Hepatic stellate cell (primary cell): Measurements from ENCODE around the gene CLDN16.
A peak's percentile ranks its signal among the peaks of the same experiment; 100 is the strongest.

Experiments
- DNase-seq: peaks from one replicate; pipeline ENCODE4 v3.0.0; 2011; ENCODE audit warnings: low spot score

Gene CLDN16

GRCh38 chr3:190442240-190442639, 54.3 kb downstream of the CLDN16 start:
- no peak for DNase-seq

- peak; percentile 12 for DNase-seq
Observed at GRCh38 chr3:190443257-190443656, 55.3 kb downstream of the CLDN16 start.

DNA sequence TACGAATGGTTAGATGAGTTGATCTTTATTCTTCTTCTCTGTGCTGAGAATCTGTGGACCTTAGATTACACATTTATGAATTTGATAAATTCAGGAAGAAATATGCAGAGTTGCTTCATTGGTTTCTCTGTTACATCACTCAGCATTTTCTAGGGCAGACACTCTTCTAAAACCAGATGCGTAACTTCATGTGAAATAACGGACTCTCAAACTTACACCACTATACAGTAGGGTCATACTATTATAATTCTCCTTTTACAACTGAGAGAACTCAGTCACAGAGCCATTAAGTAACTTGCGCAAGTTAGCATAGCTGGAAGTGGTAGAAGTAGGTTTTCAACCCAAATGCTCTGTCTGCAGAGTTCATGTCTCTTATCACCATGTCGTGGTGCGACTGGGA, 56.0 kb downstream of the CLDN16 start:
- DNase-seq = no peak

DNA sequence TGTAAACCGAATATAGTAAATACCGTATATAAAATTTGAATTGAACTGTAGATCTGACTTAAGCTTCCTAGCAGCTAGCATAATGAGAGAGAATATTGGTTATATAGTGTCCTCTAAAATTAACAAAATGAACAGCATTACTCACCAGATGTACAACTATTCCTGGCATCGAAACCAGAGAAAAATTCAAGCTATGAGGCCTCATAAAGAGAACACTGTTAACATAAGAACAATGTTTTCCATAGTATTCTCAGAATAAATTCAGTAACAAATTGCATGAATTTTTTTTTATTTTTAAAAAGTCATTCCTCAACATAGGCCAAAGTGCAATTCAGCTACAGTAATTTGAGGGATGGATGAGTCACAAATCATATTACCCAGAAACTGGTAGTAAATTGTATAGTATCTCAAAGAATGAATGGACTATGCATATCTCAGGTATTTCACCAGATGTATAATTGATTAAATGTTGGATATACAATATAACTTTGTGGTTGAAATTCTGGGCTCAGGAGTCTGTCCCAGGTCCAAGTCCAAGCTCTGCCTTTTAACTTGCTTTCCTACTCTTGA, 56.7 kb downstream of the CLDN16 start:
- DNase-seq = no peak

- no peak for DNase-seq
Observed at GRCh38 chr3:190446573-190447279, 58.8 kb downstream of the CLDN16 start.

- no peak for DNase-seq
Observed at GRCh38 chr3:190448256-190448655, 60.3 kb downstream of the CLDN16 start.

DNA sequence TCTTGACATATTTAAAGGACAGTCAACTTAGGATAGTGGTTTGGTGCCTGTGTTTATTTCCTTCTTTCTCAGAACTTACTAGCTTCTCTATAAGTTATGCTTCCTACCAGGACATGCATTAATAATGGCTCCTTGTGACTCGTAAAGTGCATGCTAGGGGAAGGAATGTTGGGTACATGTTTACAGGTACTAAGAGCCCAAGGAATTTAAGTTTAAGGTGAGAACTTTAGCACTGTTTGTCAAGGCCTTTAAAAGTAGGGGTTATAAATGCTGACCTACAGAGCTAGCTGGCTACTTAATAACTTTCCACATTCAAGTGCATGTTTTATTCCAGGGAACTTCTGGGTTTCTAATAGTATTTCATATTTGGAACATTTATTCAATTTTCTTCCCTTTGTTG, 61.8 kb downstream of the CLDN16 start, which contains the start of gene TMEM207:
TMEM207 (minus strand) TSS at position 101 of the 400 bp plus-strand sequence; CDS start at position 9, 92 bp downstream.
- no peak for DNase-seq

GRCh38 chr3:190455828-190456227, 67.9 kb downstream of the CLDN16 start:
- DNase-seq = no peak

DNA sequence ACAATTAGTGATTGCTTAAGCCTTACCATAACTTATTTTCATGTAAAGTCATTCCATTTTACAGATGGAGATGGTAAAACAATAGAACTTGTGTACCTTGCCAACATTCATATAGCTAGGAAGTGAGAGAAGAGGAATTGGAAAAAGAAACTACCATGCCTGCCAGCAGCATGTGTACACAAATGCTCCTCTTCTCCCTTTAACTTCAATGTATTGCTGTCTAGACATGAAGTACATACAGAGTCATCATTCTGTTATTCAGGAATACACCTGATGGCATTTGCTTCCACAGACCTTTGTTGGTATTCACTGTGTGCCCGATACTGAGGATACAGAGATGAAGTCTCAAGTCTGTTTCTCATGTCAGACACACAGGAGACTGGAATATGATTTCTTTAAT, 68.8 kb downstream of the CLDN16 start:
- no peak for DNase-seq

GRCh38 chr3:190458040-190458439, 70.1 kb downstream of the CLDN16 start:
- DNase-seq = no peak
